SKM-1 treated with dmso at 0.1 percent for 144 hours (cell line): Measurements from ENCODE around the gene HIVEP3.

ENCODE experiments used
- DNase-seq: peaks from one replicate; lab custom pipeline; 2025; ENCODE audit not compliant: unreplicated experiment; lab: John Stamatoyannopoulos, UW

The HIVEP3 gene

DNA sequence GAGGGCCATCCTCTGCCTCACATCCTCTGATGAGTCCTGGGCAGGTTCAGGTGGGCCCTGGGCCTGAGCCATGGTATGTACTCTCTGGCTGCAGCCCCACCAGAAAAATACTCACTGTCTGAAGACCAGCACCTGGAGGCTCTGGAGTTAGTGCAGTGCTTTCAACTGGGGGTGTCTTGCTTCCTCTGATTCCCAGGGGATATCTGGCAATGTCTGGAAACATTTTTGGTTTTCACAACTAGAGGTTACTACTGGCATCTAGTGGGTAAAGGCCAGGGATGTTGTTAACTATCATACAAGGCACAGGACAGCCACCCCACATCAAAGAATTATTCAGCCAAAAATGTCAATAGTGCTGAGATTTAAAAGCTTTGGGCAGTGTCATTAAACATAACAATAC is 152.7 kb downstream of the HIVEP3 start:
- no peak for DNase-seq

DNA sequence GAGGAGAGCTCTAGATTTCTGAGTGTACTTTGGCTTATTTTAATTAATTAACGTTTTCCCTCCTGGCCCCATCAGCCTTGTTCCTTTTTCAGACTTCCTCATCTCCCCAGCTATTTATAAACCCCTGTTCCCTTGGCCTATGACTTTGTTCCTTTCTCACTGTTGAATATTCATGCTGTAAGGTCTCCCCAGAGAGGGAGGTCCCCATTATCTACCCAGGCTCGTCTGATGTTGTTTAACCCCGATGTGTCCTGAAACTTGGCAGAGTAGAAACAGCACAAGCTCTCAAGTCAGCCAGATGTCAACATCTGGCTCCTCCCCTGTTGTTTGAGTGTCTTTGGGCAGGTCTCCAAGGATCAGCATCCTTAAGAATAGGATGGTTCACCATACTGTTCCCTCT is 153.6 kb downstream of the HIVEP3 start:
- DNase-seq, result peak; percentile 73

DNA sequence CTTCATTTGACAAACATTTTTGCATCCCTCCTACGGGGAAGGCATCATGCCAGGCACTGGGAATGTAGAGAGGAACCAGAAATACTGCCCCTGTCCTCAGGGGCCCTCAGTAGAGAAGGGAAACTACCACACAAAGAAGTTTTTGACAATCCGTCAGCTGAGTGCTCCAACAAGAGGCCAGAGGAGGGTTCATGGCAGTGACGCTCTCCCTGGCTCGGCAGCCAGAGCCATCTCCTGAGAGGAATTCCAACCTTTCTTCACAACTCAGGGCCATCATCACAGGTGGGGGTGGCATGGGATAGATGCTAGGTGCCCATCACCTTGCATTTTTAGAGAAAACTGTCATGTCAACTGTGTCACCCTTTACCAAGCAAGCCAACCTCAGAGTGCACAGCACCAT is 154.1 kb downstream of the HIVEP3 start:
- DNase-seq, result no peak

DNA sequence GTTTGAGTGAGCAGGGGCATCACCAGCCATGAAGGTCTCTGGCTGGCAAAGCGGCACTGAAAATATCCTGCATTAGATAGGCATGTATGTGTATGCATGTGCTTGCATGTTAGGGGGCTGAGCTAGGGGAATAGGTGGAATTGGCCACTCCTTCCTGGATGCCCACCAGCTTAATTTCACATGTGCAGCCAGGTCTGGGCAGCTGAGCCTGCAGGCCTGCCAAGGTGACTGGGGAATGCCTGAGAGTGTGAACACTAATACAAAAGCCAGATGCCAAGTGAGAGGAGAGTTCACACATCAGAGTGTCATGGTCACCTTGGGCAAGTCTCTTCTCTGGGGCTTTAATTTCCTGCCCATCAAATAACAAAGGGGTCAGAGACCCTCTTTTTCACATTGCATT is 155.9 kb downstream of the HIVEP3 start:
- no peak for DNase-seq

DNA sequence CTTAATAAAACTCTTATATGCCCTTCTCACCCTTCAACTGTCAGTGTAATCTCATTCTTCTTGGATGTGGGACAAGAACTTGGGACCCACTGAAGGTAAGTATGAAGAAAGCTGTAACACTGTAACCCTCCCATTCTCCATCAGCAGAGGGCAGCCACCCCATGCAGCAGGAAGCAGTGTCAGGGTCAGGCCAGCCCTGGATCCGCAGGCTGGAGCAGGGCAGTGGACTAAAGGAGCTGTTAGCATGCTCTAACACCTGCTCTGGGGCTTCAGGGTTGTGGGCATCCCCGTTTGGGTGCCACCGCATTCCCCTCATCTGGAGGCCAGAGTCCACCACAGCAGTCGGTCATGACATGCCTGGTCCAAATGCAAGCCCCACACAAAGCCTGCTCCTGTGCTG is 156.5 kb downstream of the HIVEP3 start:
- no peak for DNase-seq

DNA sequence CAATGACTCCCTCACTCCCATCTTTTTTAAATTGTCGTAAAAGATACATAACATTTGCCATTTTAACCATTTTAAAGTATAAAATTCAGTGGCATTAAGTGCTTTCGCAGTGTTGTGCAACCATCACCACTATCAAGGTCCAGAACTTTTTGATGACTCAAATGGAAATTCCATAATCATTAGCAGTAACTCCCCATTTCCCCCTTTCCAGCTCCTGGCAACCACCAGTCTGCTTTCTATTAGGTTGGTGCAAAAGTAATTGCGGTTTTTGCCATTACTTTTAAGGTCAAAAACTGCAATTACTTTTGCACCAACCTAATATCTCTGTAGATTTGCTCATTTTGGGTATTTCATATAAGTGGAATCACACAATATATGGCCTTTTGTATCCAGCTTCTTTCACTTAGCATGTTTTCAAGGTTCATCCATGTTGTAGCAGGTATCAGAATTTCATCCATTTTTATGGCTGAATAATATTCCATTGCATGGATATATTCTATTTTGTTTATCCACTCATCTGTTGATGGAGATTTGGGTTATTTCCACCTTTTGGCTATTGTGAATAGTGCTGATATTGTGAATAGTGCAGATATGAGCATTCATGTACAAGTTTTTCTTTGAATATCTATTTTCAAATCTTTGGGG is 159.7 kb downstream of the HIVEP3 start:
- no peak for DNase-seq

DNA sequence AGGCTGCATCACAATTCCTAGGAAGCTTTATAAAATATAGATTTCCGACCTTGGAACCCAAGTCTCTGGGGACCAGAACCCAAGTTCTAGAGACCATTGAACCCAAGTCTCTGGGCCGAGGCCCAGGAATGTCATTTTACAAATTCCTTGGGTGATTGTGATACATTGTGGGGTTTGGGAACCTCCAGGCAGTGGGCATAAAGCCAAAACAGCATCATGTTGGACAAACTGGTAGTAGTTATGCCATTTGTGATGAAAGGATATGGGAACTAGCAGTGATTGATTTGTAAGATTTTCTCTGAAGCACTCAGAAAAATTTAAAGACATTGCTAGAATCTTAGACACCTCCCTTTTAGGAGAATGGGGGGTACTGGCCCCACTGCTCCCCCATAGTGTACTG is 160.2 kb downstream of the HIVEP3 start:
- DNase-seq, result no peak

DNA sequence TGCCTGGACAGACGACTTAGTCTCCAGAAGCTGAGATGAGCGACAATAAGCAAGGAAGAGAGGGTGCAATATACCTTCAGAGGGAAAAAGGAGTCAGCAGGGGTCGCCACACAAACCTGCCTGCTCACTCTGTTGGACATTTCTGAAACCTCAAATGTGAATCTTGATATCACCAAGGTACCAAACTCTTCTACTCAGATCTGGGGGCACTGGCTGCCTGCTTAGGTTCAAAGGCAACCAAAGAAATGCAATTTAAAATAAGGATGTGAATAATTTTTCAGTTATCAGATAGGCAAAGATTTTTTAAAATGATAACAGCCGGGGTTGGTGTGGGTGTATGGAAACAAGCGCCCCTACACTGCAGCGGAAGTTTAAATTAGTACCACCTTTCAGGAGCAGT is 164.2 kb downstream of the HIVEP3 start:
- no peak for DNase-seq

DNA sequence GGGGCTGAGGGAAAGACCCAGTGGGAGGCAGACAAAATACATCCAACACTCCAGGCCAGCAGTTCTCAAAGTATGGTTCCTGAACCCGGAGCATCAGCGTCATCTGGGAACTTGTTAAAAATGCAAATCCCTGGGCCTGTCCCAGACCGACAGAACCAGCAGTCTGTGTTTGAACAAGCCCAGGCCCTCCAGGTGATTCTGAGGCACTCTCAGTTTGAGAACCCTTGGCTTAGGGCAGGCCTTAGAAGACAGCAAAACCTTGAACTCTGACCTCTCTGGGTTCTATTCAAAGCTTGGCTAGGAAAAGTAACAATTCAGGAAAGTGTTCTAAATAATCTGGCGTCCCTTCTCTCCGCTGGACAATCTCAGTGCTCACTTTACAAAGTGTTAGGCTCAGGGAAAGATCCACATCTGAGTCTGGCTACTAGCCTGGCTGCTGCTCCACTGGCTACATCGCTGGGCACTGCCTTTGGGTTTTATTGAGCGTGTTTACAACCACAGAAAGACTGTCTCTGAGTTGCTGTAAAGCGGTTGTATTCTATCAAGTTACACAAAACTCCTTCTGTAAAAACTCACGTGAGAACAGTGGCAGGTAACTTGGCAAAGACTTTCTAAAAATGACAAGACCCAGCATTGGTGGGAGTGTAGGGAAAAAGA is 166.1 kb downstream of the HIVEP3 start:
- DNase-seq, result no peak

DNA sequence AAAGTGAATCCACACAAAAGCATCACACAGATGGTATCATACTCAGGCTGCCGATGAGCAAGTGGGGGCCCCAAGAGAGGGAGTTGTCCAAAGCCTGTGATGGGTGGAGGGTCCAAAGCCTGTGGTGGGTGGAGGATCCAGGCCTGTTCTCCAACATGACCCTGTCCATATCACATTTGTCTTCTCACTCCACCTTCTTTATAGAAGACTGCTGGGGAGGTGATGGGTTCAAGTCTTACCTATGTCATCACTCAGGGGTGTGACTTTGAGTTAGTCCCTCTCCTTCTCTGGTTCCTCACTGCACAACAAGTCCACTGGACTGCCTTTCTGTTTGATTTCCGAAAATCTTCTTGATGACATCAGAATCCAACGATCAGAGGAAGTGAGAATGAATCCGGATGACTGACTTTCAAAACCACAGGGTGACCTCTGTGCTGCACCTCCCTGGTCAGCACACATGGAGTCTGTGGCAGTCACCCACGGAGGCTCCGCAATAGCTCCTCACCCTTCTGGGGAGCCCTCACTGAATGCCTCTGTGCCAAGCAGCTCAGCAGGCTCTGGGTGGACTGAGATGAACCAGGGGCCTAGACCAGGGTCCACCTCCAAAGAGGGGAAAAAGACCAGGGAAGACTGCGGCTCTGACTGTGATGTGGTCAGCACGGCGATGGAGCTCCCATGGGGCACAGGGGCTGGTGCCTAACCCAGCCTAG is 166.8 kb downstream of the HIVEP3 start:
- DNase-seq, result peak; percentile 83

DNA sequence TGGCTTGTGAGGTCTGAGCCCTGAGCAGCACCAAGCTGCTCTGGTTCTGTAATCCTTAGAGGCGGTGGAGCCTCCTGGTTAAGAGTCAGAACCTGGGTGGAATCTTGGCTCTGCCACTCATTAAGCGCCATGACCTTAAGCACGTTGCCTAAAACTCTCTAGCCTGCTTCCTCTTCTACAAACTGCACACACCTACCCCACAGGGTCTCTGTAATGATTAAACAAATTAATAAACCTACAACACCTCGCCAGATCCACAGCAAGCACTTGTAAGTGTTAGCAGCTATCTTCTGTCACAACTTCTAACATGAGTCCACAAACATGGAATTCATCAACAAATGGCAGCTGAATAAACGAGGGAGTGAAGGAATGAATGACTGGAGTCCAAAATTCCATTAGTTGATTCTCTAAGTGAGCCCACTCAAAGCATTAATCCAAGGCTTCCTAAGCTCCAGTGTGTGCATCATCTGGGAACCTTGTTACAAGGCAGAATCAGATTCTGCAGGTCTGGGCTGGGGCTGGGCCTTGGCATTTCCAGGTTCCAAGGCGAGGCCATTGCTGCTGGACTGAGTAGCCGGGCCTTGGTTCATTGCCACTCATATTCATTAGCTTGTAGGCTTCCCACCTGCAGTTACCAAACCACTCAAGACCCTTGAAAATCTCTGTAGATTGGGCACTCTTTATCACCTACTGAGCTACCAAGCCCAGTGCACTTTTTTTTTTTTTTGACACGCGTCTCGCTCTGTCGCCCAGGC is 168.6 kb downstream of the HIVEP3 start:
- DNase-seq, result no peak

DNA sequence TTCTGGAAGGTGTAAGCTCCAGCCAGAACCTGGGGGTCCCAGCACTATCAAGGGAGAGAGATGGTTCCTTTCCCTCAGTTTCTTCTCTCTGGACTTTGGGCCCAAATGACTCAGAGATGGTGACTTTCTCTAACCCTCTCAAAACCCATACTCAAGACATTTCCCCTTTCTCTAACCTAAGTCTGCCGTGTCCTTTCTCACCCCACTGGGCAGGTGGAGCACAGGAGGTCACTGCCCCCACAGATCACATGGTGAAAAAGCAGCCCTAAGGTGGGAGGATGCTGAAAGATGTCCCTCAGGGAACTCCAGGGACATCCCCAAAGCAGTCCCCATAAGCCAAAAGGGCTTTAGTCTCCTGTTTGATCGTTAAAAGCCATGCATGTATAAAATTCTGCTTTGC is 173.7 kb downstream of the HIVEP3 start:
- DNase-seq, result no peak

DNA sequence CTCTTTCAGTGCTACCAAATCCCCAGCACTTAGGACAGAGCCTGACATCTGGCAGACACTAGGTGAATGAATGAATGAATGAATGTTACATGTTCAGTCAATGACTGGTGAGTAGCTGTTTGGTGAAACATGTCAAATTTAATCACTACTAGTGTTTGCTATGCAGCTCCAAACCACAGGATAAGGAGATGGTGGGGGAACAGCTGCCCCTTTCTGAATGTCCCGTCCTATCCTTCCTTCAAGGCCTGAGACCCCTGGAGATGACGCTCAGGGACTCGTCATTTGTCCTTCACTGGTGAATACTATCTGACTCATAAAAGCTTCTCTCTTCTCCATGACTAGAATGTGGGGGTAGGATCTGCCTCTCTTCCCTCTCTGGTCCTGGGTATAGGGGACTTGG is 175.4 kb downstream of the HIVEP3 start:
- DNase-seq, result no peak

DNA sequence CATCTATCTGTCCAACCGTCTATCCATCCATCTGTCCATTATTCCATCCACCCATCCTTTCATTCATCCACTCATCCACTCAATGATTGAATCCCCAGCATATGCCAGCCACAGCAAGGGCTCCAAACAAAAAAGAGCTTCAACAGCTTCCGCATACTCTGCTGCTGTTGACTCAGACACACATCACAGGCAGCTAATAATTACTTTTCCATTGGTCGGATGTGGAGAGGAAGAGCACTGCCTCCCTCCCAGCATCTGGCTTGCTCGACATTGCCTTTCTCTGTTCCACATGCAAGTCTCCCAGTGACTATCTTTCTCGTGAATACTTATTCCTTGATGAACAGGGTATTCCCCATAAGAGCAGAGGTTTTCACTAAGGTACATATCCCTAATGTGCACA is 176.5 kb downstream of the HIVEP3 start:
- DNase-seq, result no peak

DNA sequence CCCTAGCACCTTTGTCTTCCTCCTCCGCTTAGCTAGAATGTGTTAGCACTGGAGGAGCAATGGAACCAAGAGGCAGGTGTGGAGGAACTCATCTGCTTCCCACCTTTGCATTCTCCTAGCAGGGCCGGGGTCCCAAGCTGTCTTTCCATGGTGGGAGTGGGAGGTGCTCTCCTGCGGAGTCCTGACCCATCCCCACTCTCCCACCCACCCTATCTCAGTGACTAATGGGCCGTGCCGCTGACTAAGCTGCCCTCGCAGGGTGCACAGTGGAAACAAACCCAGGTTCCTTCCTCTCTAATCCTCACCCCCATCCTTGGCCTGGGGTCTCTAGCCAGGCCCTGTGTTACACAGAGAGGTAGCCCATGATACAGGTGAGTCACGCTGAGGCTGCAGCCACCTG is 177.5 kb downstream of the HIVEP3 start:
- no peak for DNase-seq

DNA sequence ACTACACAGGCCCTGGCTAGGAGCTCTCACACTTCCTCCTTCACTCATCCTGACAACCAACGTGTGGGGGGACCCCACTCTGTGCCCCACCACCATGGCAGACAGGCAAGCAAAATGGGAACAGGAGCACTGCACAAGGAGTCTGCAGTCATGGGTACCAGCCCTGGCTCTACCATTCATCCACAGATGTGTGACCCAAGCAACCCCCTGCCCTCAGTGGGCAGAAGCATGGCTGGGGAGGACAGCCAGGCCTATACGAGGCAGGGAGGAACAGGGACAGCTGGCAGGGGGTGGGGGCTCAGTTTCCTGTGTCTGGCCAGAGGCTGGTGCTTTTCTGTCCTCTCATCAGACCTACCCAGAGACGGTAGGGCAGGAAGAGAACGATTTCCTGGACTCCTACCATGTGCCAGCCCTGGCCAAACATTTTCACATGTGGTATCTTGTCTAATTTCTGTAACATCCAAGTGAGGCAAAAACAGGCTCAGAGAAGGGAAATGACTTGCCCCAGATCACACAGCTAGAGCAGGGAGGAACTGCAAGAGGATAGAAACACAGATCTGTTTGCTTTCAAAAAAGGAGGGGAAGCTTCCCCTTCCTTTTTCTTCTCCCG is 178.0 kb downstream of the HIVEP3 start:
- peak; percentile 72 for DNase-seq

DNA sequence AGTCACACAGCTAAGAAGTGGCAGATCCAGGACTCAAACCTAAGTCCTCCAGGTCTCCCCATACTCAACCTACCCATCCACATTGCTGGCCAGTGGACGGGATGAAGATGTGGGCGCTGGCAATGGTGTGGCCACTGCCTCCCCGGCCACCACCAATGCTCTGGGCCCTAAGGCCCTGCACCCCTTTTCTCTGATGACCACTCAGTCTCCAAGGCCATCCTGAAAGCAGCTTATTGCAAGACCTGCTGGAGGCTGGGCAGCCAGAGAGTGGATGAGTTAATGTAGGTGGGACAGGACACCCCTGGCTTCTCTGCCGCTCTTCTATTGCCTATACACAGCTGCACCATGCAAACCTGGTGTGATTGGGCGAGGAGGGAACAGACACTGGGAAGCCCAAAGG is 178.7 kb downstream of the HIVEP3 start:
- no peak for DNase-seq

DNA sequence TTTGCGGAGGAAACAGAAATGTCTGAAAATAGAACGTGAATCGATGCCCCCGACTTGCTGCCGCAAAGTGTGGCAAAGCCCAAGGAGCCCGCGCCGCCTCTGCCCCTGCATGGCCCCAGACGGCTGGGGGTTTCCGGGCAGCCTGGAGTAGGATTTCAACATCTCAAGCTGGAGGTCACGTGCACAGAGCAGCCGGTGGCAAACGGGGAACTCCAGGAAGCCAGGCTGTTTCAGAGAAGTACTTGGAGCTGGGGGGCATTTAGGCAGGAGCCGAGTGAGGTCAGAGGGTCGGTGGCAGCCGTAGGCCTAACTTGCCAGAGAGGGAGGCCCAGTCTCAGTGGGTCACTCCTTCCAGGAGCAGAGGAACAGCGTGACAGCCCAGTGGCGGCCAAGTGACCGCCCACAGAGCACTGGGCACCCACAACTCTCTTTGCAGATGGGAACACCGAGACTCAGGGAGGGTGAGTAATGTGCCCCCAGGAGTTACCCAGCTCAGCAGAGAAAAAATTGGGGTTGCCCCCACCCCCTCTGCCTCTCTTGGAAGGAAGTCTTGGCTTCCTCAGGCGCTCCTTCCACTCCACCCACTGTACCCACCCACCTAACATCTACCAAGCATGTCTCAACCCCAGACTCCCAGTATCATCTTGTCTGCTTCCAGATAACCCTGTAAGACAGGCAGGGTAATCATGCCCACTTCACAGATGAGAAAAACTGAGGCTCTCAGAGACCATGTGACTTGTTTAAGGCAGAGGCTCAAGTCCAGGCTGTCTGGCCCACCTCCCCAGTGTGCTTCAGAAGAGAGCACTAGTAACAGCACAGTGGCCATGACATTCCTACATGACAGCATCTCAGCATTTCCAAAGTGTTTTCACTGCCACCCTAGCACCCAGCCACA is 179.4 kb downstream of the HIVEP3 start:
- peak; percentile 96 for DNase-seq

DNA sequence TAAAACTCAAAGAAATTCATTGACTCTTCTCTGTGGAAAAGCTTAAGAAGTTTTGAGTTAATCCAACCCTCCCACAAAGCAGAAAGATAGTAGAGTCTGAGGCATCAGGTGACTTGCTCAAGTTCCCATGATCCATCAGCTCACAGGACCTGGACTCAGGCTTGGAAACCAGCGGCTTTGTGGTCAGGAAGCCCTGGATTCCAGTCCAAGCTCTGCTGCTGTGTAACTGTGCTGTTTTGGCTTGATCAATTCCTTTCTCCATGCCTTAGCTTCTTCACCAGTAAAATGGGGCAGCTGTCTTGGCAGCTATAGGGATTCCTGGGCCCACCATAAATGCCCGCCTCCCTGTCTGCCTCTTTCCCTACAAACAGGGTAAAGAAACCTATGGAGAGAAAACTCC is 180.2 kb downstream of the HIVEP3 start:
- DNase-seq, result no peak

DNA sequence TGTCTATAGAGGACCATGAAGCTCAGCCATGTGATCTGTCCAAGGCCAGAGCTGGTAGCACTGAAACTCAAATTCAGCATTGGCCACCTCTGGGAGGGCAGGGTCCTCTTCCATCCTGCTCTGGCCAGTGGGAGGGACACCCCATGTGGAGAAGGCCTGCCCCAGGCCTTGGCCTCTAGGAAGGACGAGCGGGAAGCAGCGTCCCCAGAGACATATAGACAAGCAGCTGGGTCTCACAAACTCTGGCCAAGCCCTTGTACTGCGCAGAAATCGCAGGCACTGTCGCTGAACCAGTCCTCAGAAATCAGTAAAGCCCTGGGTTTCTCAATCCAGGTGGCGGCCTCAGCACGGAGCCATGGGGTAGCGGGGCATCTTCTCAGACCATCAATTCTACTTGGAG is 180.7 kb downstream of the HIVEP3 start:
- DNase-seq, result no peak
